Activated CD8-positive, alpha-beta T cell treated with anti-CD3 and anti-CD28 coated beads, Interleukin-2, amount 10 ng/mL, durations not matched to agents 7 days and 5 days (primary cell): ENCODE data around the gene SNX3. TPM values are rescaled to one million over a fixed set of nuclear protein-coding genes. Genes with fewer than 3 reads are reported as not detected.
"Not testable (repeated sequence)": the region's sequence is repeated elsewhere in the genome, so short reads cannot be mapped to it uniquely, and the experiment has no call there.

Experiments
- ATAC-seq: fragments of 150-1000 bp; cut with Tn5 transposase; one replicate; pipeline ENCODE4 v1.10.0; 2021; ENCODE audit warnings: moderate library complexity
- CTCF ChIA-PET: fragments of 350-600 bp; sonication (Branson Sonifier 250); formaldehyde crosslinking; loops from one replicate; lab custom pipeline; 2021; ENCODE audit warnings: antibody characterized with exemption; lab: Charles Lee
- POLR2A ChIA-PET: fragments of 350-600 bp; sonication (Branson Sonifier 250); formaldehyde crosslinking; loops from one replicate; lab custom pipeline; 2021; ENCODE audit warnings: antibody characterized with exemption; lab: Charles Lee
- DNase-seq: peaks from one replicate; pipeline ENCODE4 v3.0.0-alpha.2; 2020
- H3K27ac Mint-ChIP-seq: one replicate; pipeline ENCODE4 v1.8.0; 2021; ENCODE audit warnings: mild to moderate bottlenecking, mixed read lengths
- H3K27me3 Mint-ChIP-seq: one replicate; pipeline ENCODE4 v1.8.0; 2021; ENCODE audit warnings: low read depth, mixed read lengths
- H3K36me3 Mint-ChIP-seq: one replicate; pipeline ENCODE4 v1.8.0; 2021; ENCODE audit warnings: low read depth, mixed read lengths
- H3K4me1 Mint-ChIP-seq: one replicate; pipeline ENCODE4 v1.8.0; 2021; ENCODE audit warnings: low read depth, mixed read lengths
- H3K4me3 Mint-ChIP-seq: one replicate; pipeline ENCODE4 v1.8.0; 2021; ENCODE audit warnings: mild to moderate bottlenecking, mixed read lengths
- H3K9me3 Mint-ChIP-seq: one replicate; pipeline ENCODE4 v1.8.0; 2022; ENCODE audit warnings: mixed read lengths; ENCODE audit not compliant: insufficient read depth
- total RNA-seq, 2 experiments: library from RNA; stranded (reverse); gene quantifications; one replicate each; pipeline ENCODE4 v1.2.3, GENCODE V29; 2021

The SNX3 gene
- total RNA-seq, 2 experiments from 2014 or later: 91.5 to 91.9 TPM

GRCh38 chr6:108260126-108260808, 573 bp downstream of the SNX3 start:
- CTCF ChIA-PET: interaction anchor here (0.8 to 2.5 kb wide), 7 partner anchors 20 to 235 kb away, joined by 3 to 22 read pairs (median 4); partner anchors contain the start of gene AFG1L
- DNase-seq (peak; percentile 44), ATAC-seq (peak; percentile 9)
- POLR2A ChIA-PET: interaction anchor here (0.9 to 3.5 kb wide), 8 partner anchors 13 to 642 kb away, joined by 3 to 27 read pairs (median 4); partner anchors contain the start of gene AFG1L
- no peaks in the 10 kb centered on the region for H3K9me3 Mint-ChIP-seq
- peaks cover 20% of the 10 kb centered on the region for H3K4me1 Mint-ChIP-seq
- H3K27me3 Mint-ChIP-seq: peaks cover 3% of the 10 kb centered on the region
- H3K4me3 Mint-ChIP-seq: peak overlapping the region; percentile 69
- H3K27ac Mint-ChIP-seq: peak overlapping the region; percentile 80
- peaks cover 13% of the 10 kb centered on the region for H3K36me3 Mint-ChIP-seq

DNA sequence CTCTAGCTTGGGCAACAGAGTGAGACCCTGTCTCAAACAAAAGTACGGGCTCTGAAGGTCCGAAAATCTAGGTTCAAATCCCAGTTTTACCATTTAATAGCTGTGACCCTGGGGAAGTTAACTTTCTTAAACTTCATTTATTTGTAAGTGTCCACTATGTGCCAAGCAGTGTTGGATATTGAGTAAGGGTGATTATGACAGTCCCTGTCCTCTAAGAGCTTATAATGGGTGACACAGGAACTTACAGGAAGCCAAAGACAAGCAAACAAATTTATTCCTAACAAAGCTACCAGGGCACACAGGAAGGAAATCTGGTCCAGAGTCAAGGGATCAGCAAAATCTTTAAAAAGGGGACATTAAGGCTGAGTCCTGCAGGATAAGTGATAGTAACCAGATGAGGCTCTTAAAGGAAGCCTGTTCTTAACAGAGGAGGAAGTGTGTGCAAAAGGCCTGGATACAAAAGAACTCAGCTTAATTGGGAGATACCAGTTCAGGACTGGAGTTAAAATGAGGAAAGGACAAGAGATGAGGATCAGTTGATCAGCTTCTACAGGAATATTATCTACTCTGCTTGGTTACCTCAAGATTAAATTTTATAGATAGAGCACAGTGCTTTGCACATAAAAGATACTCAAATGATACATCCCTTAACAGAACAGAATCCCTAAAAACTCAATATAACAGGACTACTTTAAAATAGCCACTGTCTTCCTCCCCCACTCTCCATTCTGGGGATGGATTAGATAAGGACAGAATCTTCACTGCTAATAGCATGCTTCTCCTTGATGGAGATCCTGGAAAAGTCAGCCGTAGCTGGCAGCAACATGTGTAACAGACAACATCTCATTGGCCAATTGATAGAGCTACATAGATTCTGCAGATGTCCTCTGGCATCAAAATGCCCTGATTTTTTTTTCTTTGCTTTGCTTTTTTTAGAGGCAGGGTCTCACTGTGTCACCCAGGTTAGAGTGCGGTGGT, 6.1 kb downstream of the SNX3 start:
- peaks cover 39% of the 10 kb centered on the region for H3K4me1 Mint-ChIP-seq
- H3K27ac Mint-ChIP-seq: no peak overlapping the region
- POLR2A ChIA-PET: no interaction called here

GRCh38 chr6:108253241-108253640, 7.6 kb downstream of the SNX3 start:
- H3K4me1 Mint-ChIP-seq: peaks cover 31% of the 10 kb centered on the region
- POLR2A ChIA-PET: no interaction called here
- peaks cover 31% of the 10 kb centered on the region for H3K36me3 Mint-ChIP-seq
- H3K9me3 Mint-ChIP-seq: no peaks in the 10 kb centered on the region
- H3K27ac Mint-ChIP-seq: no peak overlapping the region
- CTCF ChIA-PET: interaction anchor here (1.0 to 1.1 kb wide), 2 partner anchors 32 to 240 kb away, joined by 3 read pairs; no protein-coding TSS in a partner anchor
- DNase-seq (no peak), ATAC-seq (no peak)
- no peak overlapping the region for H3K4me3 Mint-ChIP-seq
- H3K27me3 Mint-ChIP-seq: no peaks in the 10 kb centered on the region

More for the DNA sequence above, 6.1 kb downstream of the SNX3 start:
- no peak for DNase-seq
- no peak overlapping the region for H3K4me3 Mint-ChIP-seq
- no peaks in the 10 kb centered on the region for H3K27me3 Mint-ChIP-seq
- peaks cover 34% of the 10 kb centered on the region for H3K36me3 Mint-ChIP-seq
- no peak for ATAC-seq
- H3K9me3 Mint-ChIP-seq: no peaks in the 10 kb centered on the region
- CTCF ChIA-PET: interaction anchor here (0.6 to 1.8 kb wide), 4 partner anchors 23 to 795 kb away, joined by 3 to 8 read pairs (median 4); partner anchors contain the start of gene PDSS2

- POLR2A ChIA-PET: no interaction called here
- DNase-seq (no peak), ATAC-seq (no peak)
- peaks cover 30% of the 10 kb centered on the region for H3K4me1 Mint-ChIP-seq
- H3K4me3 Mint-ChIP-seq: no peak overlapping the region
- H3K36me3 Mint-ChIP-seq: peaks cover 35% of the 10 kb centered on the region
- H3K27ac Mint-ChIP-seq: no peak overlapping the region
- CTCF ChIA-PET: interaction anchor here (1.0 to 1.4 kb wide), 3 partner anchors 9 to 241 kb away, joined by 3 read pairs; partner anchors contain the start of gene SNX3
- no peaks in the 10 kb centered on the region for H3K27me3 Mint-ChIP-seq
- H3K9me3 Mint-ChIP-seq: no peaks in the 10 kb centered on the region
Measured at GRCh38 chr6:108252055-108252454, 8.8 kb downstream of the SNX3 start.

GRCh38 chr6:108251252-108251651, 9.6 kb downstream of the SNX3 start:
- peaks cover 4% of the 10 kb centered on the region for H3K9me3 Mint-ChIP-seq
- no peaks in the 10 kb centered on the region for H3K27me3 Mint-ChIP-seq
- H3K36me3 Mint-ChIP-seq: peaks cover 37% of the 10 kb centered on the region
- no peak overlapping the region for H3K4me3 Mint-ChIP-seq
- no peak overlapping the region for H3K27ac Mint-ChIP-seq
- peaks cover 29% of the 10 kb centered on the region for H3K4me1 Mint-ChIP-seq
- no peak for DNase-seq
- CTCF ChIA-PET: interaction anchor here (0.9 to 1.4 kb wide), 3 partner anchors 10 to 240 kb away, joined by 3 read pairs; partner anchors contain the start of gene SNX3
- POLR2A ChIA-PET: no interaction called here
- no peak for ATAC-seq

DNA sequence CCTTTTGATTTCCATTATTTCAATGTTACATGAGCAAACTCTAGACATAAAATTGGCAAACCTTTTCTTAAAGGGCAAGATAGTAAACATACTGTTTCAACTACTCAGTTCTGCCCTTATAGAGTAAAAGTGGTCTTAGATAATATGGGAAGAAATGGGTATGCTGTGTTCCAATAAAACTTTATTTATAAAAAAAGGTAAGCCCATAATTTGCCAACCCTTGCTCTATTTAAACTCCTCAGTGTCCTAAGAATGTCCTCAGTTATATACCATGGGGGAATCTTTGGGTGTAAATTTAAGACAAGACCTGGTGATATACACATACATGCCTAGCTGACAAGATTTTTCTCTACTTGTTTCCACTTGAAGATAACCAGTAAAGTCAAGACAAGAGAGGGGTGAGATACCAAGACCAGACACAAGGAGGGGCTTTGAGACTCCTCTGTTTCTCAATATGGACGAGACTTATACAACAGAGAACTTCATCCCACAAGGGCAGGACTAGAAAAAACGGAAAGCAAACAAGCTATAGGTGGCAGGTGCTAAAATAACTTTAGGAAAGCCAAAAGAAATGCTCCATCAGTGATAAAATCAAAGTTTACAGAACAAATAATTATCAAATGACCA, 10.5 kb downstream of the SNX3 start:
- Mint-ChIP-seq H3K4me1 (peaks cover 28% of the 10 kb centered on the region), H3K36me3 (peaks cover 42% of the 10 kb centered on the region), H3K4me3 (no peak overlapping the region), H3K9me3 (peaks cover 4% of the 10 kb centered on the region), H3K27me3 (no peaks in the 10 kb centered on the region), H3K27ac (no peak overlapping the region)
- DNase-seq (no peak), ATAC-seq (no peak)
- CTCF ChIA-PET: interaction anchor here (0.6 to 1.2 kb wide), 3 partner anchors 203 to 241 kb away, joined by 3 read pairs; no protein-coding TSS in a partner anchor
- POLR2A ChIA-PET: no interaction called here

GRCh38 chr6:108247965-108248536, 12.8 kb downstream of the SNX3 start:
- Mint-ChIP-seq H3K4me3 (no peak overlapping the region), H3K4me1 (peaks cover 20% of the 10 kb centered on the region), H3K27me3 (no peaks in the 10 kb centered on the region), H3K36me3 (peaks cover 55% of the 10 kb centered on the region), H3K9me3 (peaks cover 4% of the 10 kb centered on the region), H3K27ac (no peak overlapping the region)
- ChIA-PET POLR2A (interaction anchor here (0.6 kb wide), 1 partner anchor 1556 kb away, joined by 3 read pairs; no protein-coding TSS in a partner anchor), CTCF (interaction anchor here (1.4 to 2.0 kb wide), 2 partner anchors 21 to 243 kb away, joined by 3 to 5 read pairs; no protein-coding TSS in a partner anchor)
- ATAC-seq (no peak), DNase-seq (no peak)

- CTCF ChIA-PET, ATAC-seq, H3K27ac Mint-ChIP-seq, POLR2A ChIA-PET, DNase-seq, H3K27me3 Mint-ChIP-seq, H3K4me3 Mint-ChIP-seq: not testable (repeated sequence)
- Mint-ChIP-seq H3K9me3 (peaks cover 11% of the 10 kb centered on the region), H3K36me3 (peaks cover 65% of the 10 kb centered on the region), H3K4me1 (peaks cover 11% of the 10 kb centered on the region)
Measured at GRCh38 chr6:108245095-108245494, 15.7 kb downstream of the SNX3 start.

- ChIA-PET POLR2A (interaction anchor here (0.6 kb wide), 1 partner anchor 202 kb away, joined by 3 read pairs; no protein-coding TSS in a partner anchor), CTCF (no interaction called here)
- H3K4me3 Mint-ChIP-seq: no peak overlapping the region
- peaks cover 71% of the 10 kb centered on the region for H3K36me3 Mint-ChIP-seq
- no peak for DNase-seq
- H3K27me3 Mint-ChIP-seq: no peaks in the 10 kb centered on the region
- peaks cover 13% of the 10 kb centered on the region for H3K4me1 Mint-ChIP-seq
- no peak for ATAC-seq
- H3K9me3 Mint-ChIP-seq: peaks cover 11% of the 10 kb centered on the region
- H3K27ac Mint-ChIP-seq: no peak overlapping the region
Measured at GRCh38 chr6:108243836-108244235, 17.0 kb downstream of the SNX3 start.

- no peak for ATAC-seq
- H3K4me3 Mint-ChIP-seq: no peak overlapping the region
Measured at GRCh38 chr6:108242721-108243120, 18.1 kb downstream of the SNX3 start.

More at GRCh38 chr6:108242721-108243120, 18.1 kb downstream of the SNX3 start:
- CTCF ChIA-PET: interaction anchor here (0.6 to 2.0 kb wide), 2 partner anchors 10 to 18 kb away, joined by 3 to 5 read pairs; partner anchors contain the start of gene SNX3
- no peak overlapping the region for H3K27ac Mint-ChIP-seq
- DNase-seq: no peak
- peaks cover 11% of the 10 kb centered on the region for H3K9me3 Mint-ChIP-seq
- peaks cover 9% of the 10 kb centered on the region for H3K4me1 Mint-ChIP-seq
- POLR2A ChIA-PET: no interaction called here
- H3K27me3 Mint-ChIP-seq: no peaks in the 10 kb centered on the region
- H3K36me3 Mint-ChIP-seq: peaks cover 72% of the 10 kb centered on the region
